Ovary (tissue), 9 donors: ENCODE data around the gene PPP1R15B. TPM values are rescaled to one million over a fixed set of nuclear protein-coding genes. Genes with fewer than 3 reads are reported as not detected.

Experiments used
- DNase-seq, 5 donors: peaks; one replicate each; pipeline ENCODE4 v3.0.0-alpha.2; 2019 to 2020
- H3K27ac ChIP-seq, 2 donors: fragments of 200-600 bp; one replicate each; pipeline versions ENCODE4 v1.5.1 to v1.8.0; 2019 to 2022
- H3K27me3 ChIP-seq: fragments of 200-600 bp; one replicate; pipeline ENCODE4 v1.8.0; 2022
- H3K36me3 ChIP-seq: fragments of 200-600 bp; sonication (generic); one replicate; pipeline ENCODE4 v1.5.1; 2019
- H3K4me1 ChIP-seq: one replicate; pipeline ENCODE4 v1.8.1; 2013; ENCODE audit warnings: mild to moderate bottlenecking, moderate library complexity; ENCODE audit not compliant: insufficient read depth
- H3K4me3 ChIP-seq: fragments of 200-600 bp; sonication (generic); one replicate; pipeline ENCODE4 v1.5.1; 2017
- H3K9me3 ChIP-seq, 2 donors: fragments of 200-600 bp in 1 of 2; sonication (generic) in 1 of 2; one replicate each; pipeline versions ENCODE4 v1.5.1 to v1.8.1; 2013 to 2019; ENCODE audit warnings: mild to moderate bottlenecking in 1 of 2, moderate library complexity in 1 of 2
- CTCF ChIP-seq, 3 donors: fragments of 450-650 bp in 2 of 3; fragments of 200-600 bp in 1 of 3; IDR thresholded peaks; one replicate each; pipeline versions ENCODE4 v1.5.1 to v1.8.0; 2016 to 2022; ENCODE audit warnings: antibody characterized with exemption in 3 of 3, mild to moderate bottlenecking in 1 of 3
- EP300 ChIP-seq: sonication (generic); formaldehyde crosslinking; IDR thresholded peaks from one replicate; pipeline ENCODE4 v1.6.1; 2017; ENCODE audit warnings: antibody characterized with exemption
- POLR2A ChIP-seq: fragments of 450-650 bp; IDR thresholded peaks from one replicate; pipeline ENCODE4 v1.6.1; 2017; ENCODE audit warnings: antibody characterized with exemption, mild to moderate bottlenecking, moderate library complexity
- WGBS, 3 donors: extraction: QIAGEN DNeasy Blood & Tissue Kit in 1 of 3; methylation state at CpG; one replicate each; pipeline versions ENCODE4 v1.1.5 to v1.1.7; 2013 to 2017; 5-methylcytosine and 5-hydroxymethylcytosine counted together
- intact Hi-C, 4 donors: fragments of 100-400 bp; cut with DNase I; formaldehyde crosslinking; loops; one replicate each; pipeline versions ENCODE4 v1.11.0 to v1.15.1; 2022 to 2023
- polyA plus RNA-seq, 2 donors: library from polyadenylated mRNA; stranded (reverse); fragments of 200-250 nt in 1 of 2; fragments of 350-450 nt in 1 of 2; fragmentation: Illumina TruSeq in 1 of 2; extraction: RNeasy Lipid Tissue Mini Kit (QIAGEN cat#74804) in 1 of 2; gene quantifications; one replicate each; pipeline ENCODE4 v1.2.3, GENCODE V29; 2013 to 2014
- total RNA-seq, 7 donors: library from RNA; depleted of rRNA in 2 of 7; stranded (reverse); fragments of >200 nt in 2 of 7; fragmentation: NEBNext Ultra II Directional in 3 of 7; extraction: Animal tissue kit (Norgen Biotek cat#: 25700) in 3 of 7; gene quantifications; one replicate each; pipeline versions ENCODE4 v1.1.0 to v1.2.4, GENCODE V29; 2016 to 2023
- donor health status: DM: no; HTN: no; CAD: no; lungs with moderate emphysema.
- donor health status: DM: no; HTN: no; CAD: no.
- donor health status: Bipolar disorder and iron deficiency.
- donor health status: DM: yes; HTN: yes; CAD: no.
- donor health status: DM: no; HTN: no; CAD: no.
- donor health status: DM: yes; HTN: yes; CAD: no.

The PPP1R15B gene
- total and polyA plus RNA-seq, 9 donors = 16.5 to 69.5 (median 35.4) TPM

- H3K27ac ChIP-seq = no peak within 1 kb of the TSS
- TF ChIP-seq POLR2A (no peak), CTCF (IDR thresholded peaks at IDR 0.05) (peak in 2 of 3 donors; percentile 33 to 49), EP300 (no peak)
- H3K36me3 ChIP-seq = no peaks in the 10 kb centered on the region
- H3K4me1 ChIP-seq = peaks cover 2% of the 10 kb centered on the region
- H3K9me3 ChIP-seq = no peaks in the 10 kb centered on the region
- DNase-seq = peak; percentile 24 to 57 (median 42)
- no peak within 1 kb of the TSS for H3K4me3 ChIP-seq
- no peaks in the 10 kb centered on the region for H3K27me3 ChIP-seq
- 6 to 9% (median 8%) methylated on average over 17 to 20 of the region's 20 CpGs for WGBS, 3 donors
- intact Hi-C loops = loop anchor here (5.0 to 10.0 kb wide), 4 partner anchors 102 to 495 kb away; partner anchors contain the start of genes SNRPE (in 2 of the 4) and GOLT1A (in 1 of the 4)
Observed at GRCh38 chr1:204359474-204360255, 52.0 kb downstream of the PPP1R15B start, which contains the start of gene PLEKHA6. Gene PLEKHA6, minus strand, starts transcription at chr1:204359929. Its CDS starts 86,202 bp downstream, at chr1:204273727.

- Histone ChIP-seq H3K4me3 (no peak overlapping the region), H3K27ac (no peak overlapping the region), H3K27me3 (no peaks in the 10 kb centered on the region), H3K4me1 (peaks cover 2% of the 10 kb centered on the region), H3K36me3 (no peaks in the 10 kb centered on the region), H3K9me3 (no peaks in the 10 kb centered on the region)
- intact Hi-C loops = no loop called here
- WGBS, 3 donors = 37 to 47% (median 42%) methylated on average over 5 of the region's 5 CpGs
- no peak for TF ChIP-seq CTCF (IDR thresholded peaks at IDR 0.05)
- no peak for DNase-seq
Observed at GRCh38 chr1:204359131-204359473, 52.5 kb downstream of the PPP1R15B start.

GRCh38 chr1:204358605-204359004 lies 53.0 kb downstream of the PPP1R15B start:
- Histone ChIP-seq H3K9me3 (no peaks in the 10 kb centered on the region), H3K4me1 (peaks cover 2% of the 10 kb centered on the region), H3K4me3 (no peak overlapping the region), H3K27me3 (no peaks in the 10 kb centered on the region), H3K27ac (no peak overlapping the region), H3K36me3 (no peaks in the 10 kb centered on the region)
- DNase-seq = no peak
- 45 to 56% (median 49%) methylated on average over 5 of the region's 5 CpGs for WGBS, 3 donors
- intact Hi-C loops = no loop called here
- no peak for TF ChIP-seq CTCF (IDR thresholded peaks at IDR 0.05)
- TF ChIP-seq POLR2A = no peak
- no peak for TF ChIP-seq EP300

GRCh38 chr1:204357551-204358490 lies 53.8 kb downstream of the PPP1R15B start:
- Histone ChIP-seq H3K27me3 (no peaks in the 10 kb centered on the region), H3K36me3 (no peaks in the 10 kb centered on the region), H3K4me1 (no peaks in the 10 kb centered on the region), H3K4me3 (no peak overlapping the region), H3K9me3 (no peaks in the 10 kb centered on the region), H3K27ac (no peak overlapping the region)
- intact Hi-C loops = no loop called here
- TF ChIP-seq POLR2A (no peak), EP300 (no peak), CTCF (IDR thresholded peaks at IDR 0.05) (no peak)
- DNase-seq = no peak
- 82 to 89% (median 86%) methylated on average over 23 of the region's 23 CpGs for WGBS, 3 donors
